ENCODE data around the gene CFAP99. TPM values are rescaled to one million over a fixed set of nuclear protein-coding genes. Genes with fewer than 3 reads are reported as not detected.

Gene CFAP99
- total and polyA plus RNA-seq, 8 donors: 0.05 to 1.4 (median 0.62) TPM; not detected in 3

DNA sequence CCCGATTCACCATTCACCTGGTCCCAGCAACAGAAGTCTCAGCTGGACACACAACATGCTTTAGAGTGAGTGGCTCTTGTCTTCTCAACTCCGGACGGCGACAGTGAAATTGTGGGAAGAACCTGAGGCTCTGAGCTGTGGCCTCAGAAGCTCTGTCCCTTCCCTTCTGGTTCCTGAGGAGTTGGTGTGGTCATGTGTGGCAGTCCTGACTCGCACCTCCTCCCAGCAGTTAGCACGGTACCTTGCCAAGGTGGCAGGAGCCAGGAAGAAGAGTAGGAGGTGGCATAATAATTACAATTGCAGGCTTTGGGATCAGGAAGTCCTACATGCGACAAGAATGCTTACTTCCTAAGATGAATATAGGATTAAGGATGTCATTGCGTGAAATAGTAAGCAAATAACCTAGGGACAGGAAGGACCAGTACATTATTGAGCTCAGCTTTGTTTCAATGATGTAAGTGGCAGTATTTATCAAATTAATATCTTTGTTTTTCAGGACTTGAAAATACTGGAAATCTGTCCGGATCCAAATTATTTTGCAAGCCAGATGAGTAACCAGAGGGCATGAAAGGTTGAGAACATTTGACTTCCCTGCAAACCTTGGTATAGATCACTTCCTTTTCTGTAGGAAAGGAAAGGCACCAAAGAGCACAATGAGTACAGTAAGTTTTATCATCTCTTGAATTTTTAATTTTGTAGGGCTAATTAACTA is 71.2 kb downstream of the CFAP99 start:
- no peaks in the 10 kb centered on the region for H3K9me3 ChIP-seq
- H3K4me1 ChIP-seq: peaks cover 44 to 87% (median 55%) of the 10 kb centered on the region in 4 donors
- H3K4me3 ChIP-seq: no peak overlapping the region
- H3K36me3 ChIP-seq: peaks cover 29 to 61% (median 41%) of the 10 kb centered on the region in 4 donors
- DNase-seq: no peak
- peak overlapping the region; percentile 25 to 69 (median 32) for H3K27ac ChIP-seq
- WGBS, 5 donors: 73 to 79% (median 77%) methylated on average over 9 of the region's 9 CpGs
- TF ChIP-seq EP300 (IDR thresholded peaks at IDR 0.05) (no peak), POLR2A (IDR thresholded peaks at IDR 0.05) (no peak), POLR2AphosphoS5 (IDR thresholded peaks at IDR 0.05) (no peak)
- TF ChIP-seq, protein P1, sequence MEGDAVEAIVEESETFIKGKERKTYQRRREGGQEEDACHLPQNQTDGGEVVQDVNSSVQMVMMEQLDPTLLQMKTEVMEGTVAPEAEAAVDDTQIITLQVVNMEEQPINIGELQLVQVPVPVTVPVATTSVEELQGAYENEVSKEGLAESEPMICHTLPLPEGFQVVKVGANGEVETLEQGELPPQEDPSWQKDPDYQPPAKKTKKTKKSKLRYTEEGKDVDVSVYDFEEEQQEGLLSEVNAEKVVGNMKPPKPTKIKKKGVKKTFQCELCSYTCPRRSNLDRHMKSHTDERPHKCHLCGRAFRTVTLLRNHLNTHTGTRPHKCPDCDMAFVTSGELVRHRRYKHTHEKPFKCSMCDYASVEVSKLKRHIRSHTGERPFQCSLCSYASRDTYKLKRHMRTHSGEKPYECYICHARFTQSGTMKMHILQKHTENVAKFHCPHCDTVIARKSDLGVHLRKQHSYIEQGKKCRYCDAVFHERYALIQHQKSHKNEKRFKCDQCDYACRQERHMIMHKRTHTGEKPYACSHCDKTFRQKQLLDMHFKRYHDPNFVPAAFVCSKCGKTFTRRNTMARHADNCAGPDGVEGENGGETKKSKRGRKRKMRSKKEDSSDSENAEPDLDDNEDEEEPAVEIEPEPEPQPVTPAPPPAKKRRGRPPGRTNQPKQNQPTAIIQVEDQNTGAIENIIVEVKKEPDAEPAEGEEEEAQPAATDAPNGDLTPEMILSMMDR (IDR thresholded peaks at IDR 0.05): no peak
- intact Hi-C loops (cut with DNase I; ENCODE audit: low total_unique reads): no loop called here
- no peaks in the 10 kb centered on the region for H3K27me3 ChIP-seq

DNA sequence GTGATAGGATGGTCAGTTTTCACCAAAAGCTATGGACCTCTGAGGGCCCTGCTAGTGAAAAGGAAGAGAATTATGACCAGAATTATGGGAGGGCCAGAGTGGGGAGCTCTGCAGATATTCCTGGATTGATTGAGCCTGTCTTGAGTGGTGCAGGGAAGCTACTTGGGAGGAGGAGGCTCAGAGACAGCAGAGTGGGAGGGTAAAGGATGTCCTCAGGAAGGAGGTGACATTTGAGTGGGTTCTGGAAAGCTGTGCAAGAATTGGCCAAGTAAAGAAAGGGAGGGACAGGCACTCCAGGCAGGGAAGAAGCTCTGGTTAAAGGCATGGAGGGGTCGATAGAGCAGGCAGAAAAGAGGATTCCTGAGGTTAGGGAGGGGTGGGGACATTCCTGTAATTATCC is 74.2 kb downstream of the CFAP99 start:
- Histone ChIP-seq H3K4me3 (no peak overlapping the region), H3K4me1 (peaks cover 17 to 81% (median 44%) of the 10 kb centered on the region in 4 donors), H3K9me3 (no peaks in the 10 kb centered on the region), H3K27me3 (no peaks in the 10 kb centered on the region), H3K27ac (peak overlapping the region in 2 of 5 donors; percentile 38 to 45), H3K36me3 (peaks cover 40 to 91% (median 67%) of the 10 kb centered on the region in 4 donors)
- no peak for DNase-seq
- no peak for TF ChIP-seq EP300 (IDR thresholded peaks at IDR 0.05)
- TF ChIP-seq, protein P1 (IDR thresholded peaks at IDR 0.05): no peak
- no peak for TF ChIP-seq POLR2AphosphoS5 (IDR thresholded peaks at IDR 0.05)
- TF ChIP-seq POLR2A (IDR thresholded peaks at IDR 0.05): no peak
- WGBS, 5 donors: 74 to 100% (median 86%) methylated on average over 1 of the region's 1 CpG
- intact Hi-C loops (cut with DNase I; ENCODE audit: low total_unique reads): no loop called here

- DNase-seq: no peak
- WGBS, 5 donors: 39 to 64% (median 49%) methylated on average over 3 of the region's 3 CpGs
Measured at GRCh38 chr4:2494992-2495391, 76.2 kb downstream of the CFAP99 start.

GRCh38 chr4:2497324-2497723 is 78.6 kb downstream of the CFAP99 start:
- TF ChIP-seq POLR2AphosphoS5 (IDR thresholded peaks at IDR 0.05) (no peak), POLR2A (IDR thresholded peaks at IDR 0.05) (no peak), EP300 (IDR thresholded peaks at IDR 0.05) (no peak)
- TF ChIP-seq, protein P1 (IDR thresholded peaks at IDR 0.05): no peak
- H3K9me3 ChIP-seq: no peaks in the 10 kb centered on the region
- H3K27me3 ChIP-seq: no peaks in the 10 kb centered on the region
- no peak overlapping the region for H3K4me3 ChIP-seq
- H3K4me1 ChIP-seq: peaks cover 7 to 50% (median 27%) of the 10 kb centered on the region in 4 donors
- DNase-seq: no peak
- peak overlapping the region in 2 of 5 donors; percentile 18 to 25 for H3K27ac ChIP-seq
- intact Hi-C loops (cut with DNase I; ENCODE audit: low total_unique reads): no loop called here
- WGBS, 5 donors: 94 to 99% (median 98%) methylated on average over 4 of the region's 4 CpGs
- H3K36me3 ChIP-seq: peaks cover 56 to 98% (median 87%) of the 10 kb centered on the region in 4 donors

More at GRCh38 chr4:2494992-2495391, 76.2 kb downstream of the CFAP99 start:
- peaks cover 52 to 97% (median 87%) of the 10 kb centered on the region in 4 donors for H3K36me3 ChIP-seq
- no peaks in the 10 kb centered on the region for H3K9me3 ChIP-seq
- H3K27ac ChIP-seq: peak overlapping the region; percentile 6 to 77 (median 72)
- no peaks in the 10 kb centered on the region for H3K27me3 ChIP-seq
- no peak for TF ChIP-seq POLR2AphosphoS5 (IDR thresholded peaks at IDR 0.05)
- TF ChIP-seq EP300 (IDR thresholded peaks at IDR 0.05): no peak
- TF ChIP-seq POLR2A (IDR thresholded peaks at IDR 0.05): no peak
- TF ChIP-seq, protein P1 (IDR thresholded peaks at IDR 0.05): no peak
- intact Hi-C loops (cut with DNase I; ENCODE audit: low total_unique reads): no loop called here
- peaks cover 7 to 61% (median 28%) of the 10 kb centered on the region in 4 donors for H3K4me1 ChIP-seq
- no peak overlapping the region for H3K4me3 ChIP-seq

Data from stomach (tissue), 9 donors.